ENCODE measurements around the gene GAD2.
"Not testable (repeated sequence)": the region's sequence is repeated elsewhere in the genome, so short reads cannot be mapped to it uniquely, and the experiment has no call there.

GAD2 gene

DNA sequence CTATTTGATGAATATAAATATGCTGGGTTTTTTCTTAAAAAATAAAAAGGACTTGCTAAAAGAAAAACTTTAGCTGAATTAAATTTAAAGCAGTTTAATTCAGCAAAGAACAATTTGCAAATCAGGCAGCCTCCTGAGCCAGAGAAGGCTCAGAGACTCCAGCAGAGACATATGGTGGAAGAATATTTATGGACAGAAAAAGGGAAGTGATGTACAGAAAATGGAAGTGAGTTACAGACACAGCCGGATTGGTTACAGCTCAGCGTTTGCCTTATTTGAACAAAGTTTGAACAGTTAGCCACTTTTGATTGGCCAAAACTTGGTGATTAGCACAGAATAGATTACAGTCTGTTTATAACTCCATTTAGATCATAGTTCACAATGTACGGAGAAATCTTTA is 110.3 kb downstream of the GAD2 start:
- no peak for DNase-seq

DNA sequence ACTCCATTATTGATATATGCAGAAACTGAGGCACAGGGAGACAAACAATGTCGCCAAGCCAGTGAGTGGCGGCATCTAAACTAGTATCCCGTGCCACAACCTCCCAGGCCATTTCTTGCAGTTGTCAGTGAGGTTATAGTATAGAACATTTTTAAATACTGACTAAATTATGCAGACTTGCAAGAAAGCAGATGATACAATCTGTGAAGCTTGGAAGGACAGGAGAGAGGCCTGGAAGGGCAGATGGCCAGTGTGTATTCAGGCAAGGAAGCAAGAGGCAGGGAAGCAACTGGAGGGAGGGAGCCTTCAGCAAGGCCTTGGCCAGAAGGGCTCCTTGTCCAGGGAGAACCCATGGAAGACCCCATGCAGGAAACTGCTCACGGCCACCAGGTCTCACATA is 111.2 kb downstream of the GAD2 start:
- no peak for DNase-seq

DNA sequence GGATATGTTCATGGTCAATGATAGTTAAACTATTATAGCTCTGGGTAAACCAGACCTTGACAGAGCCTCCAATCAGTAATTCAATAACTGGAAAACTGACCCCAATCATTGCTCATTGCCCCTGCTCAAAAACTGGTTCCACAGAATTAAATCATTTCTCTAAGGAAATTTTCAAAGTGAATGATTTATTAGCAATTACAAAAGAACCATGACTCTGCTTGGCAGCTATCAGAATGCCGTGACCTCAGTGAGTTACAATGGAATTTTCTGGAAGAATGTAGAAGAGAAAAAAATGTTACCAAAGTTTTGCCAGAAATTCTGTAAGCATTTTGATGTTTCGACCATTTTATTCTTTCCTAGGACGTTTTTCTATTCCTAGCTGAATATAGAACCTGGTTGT is 114.8 kb downstream of the GAD2 start:
- no peak for DNase-seq

DNA sequence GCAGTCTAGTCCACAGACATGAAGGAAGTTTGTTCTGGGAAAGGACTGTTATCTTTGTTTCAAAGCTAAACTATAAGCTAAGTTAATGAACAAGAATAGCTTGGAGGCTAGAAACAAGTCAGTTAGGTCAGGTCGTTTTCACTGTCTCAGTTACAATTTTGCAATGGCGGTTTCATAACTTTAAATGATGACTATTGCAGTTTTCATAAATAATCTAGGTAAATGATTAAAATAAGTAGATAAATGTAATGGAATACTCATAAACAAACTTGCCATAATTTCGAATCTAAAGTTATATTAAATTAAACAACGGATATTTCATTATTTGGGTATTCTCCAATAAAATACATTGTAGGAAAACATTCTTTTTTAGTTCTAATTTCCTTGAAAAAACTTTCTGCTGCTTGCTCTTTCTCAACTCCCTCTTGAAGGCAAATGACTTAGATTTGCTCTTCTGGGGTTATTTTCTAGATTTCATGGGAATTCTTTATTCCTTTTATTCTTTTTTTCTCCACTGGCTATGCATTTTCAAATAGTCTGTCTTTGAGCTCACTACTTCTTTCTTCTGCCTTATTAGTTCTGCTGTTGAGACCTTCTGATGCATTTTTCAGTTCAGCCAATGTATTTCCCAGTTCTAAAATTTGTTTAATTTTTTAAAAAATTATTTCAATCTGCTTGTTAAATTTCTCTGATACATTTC is 117.8 kb downstream of the GAD2 start:
- no peak for DNase-seq

DNA sequence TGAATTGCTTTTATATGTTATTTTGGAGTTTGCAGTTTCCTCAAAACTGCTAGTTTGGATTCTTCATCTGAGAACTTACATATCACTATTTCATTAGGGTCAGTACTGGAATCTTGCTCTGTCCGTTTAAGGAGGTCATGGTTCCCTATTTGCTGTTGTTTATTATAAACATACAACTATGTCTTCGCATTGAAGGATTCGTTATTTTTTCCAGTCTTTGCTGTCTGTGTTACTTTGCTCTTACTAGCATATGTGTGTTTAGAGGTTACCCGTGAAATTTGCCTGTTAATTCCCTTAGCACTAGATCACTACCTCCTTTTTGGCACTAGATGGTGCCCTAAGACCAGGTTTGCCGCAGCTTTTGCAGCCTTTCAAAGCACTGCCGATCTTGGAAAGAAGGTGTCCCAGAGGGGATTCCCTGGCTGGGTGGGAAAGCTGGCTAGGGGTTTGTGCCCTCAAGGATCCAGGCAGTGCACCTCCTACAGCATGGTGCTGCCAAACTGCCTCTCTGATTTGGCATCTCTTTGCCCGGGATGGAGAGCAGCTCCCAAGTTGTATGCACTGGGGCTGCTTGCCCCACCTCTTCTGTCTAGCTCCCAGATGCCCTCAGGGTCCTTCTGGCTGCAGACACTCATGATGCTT is 118.5 kb downstream of the GAD2 start:
- peak; percentile 22 for DNase-seq

DNA sequence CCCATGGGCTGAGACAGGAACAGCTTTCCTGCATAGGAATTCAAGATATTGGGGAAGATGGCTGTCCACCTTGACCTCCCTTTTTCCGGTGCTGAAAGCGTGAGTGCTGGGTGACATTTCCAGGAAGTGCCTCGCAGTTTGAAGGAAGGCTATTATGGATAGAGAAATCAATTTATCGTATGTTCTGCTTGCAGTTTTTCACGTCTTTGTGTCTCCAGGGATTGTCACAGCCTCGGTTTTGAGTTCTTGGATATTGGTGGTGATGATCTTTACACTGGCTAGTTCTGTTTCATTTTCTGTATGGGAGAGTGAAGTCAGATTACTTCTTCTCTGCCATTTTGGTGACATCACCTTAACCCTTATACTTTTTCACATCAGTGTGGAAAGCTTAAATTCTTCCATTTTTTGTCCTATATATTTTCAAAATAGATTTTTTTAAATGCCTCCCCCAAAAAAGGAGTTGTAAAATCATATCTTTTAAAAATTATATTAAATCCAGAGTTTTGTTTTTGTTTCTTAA is 119.1 kb downstream of the GAD2 start:
- no peak for DNase-seq

DNA sequence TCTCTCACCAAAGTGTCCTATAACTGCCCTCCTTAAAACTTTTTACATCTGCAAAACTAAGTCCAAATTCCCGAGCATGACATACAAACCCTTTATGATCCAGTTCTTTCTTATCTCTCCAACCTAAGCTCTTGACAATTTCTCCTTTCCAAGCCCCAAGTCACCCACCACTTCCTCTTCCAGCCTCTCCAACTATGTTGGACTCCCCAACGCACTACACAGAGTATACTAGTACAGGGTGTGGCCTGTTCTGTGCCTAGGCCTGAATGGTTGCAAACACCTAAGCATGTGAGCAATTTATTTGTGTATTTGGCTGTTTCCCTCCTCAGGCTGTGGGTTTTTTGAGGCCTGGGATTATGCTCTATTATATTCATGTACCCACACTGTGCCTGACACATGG is 120.4 kb downstream of the GAD2 start:
- no peak for DNase-seq

DNA sequence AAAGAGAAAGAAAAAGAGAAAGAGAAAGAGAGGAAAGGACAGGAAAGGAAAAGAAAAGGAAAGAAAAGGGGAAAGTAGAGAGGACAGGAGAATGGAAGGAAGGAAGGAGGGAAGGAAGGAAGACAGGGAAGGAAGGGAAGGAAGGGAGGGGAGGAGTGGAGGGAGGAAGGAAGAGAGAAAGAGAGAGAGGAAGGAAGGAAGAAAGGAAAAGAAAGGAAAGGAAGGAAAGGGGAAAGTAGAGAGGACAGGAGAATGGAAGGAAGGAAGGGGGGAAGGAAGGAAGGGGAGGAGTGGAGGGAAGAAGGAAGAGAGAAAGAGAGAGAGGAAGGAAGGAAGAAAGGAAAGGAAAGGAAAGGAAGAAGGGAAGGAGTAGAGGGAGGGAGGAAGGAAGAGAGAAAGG is 125.1 kb downstream of the GAD2 start:
- no peak for DNase-seq

DNA sequence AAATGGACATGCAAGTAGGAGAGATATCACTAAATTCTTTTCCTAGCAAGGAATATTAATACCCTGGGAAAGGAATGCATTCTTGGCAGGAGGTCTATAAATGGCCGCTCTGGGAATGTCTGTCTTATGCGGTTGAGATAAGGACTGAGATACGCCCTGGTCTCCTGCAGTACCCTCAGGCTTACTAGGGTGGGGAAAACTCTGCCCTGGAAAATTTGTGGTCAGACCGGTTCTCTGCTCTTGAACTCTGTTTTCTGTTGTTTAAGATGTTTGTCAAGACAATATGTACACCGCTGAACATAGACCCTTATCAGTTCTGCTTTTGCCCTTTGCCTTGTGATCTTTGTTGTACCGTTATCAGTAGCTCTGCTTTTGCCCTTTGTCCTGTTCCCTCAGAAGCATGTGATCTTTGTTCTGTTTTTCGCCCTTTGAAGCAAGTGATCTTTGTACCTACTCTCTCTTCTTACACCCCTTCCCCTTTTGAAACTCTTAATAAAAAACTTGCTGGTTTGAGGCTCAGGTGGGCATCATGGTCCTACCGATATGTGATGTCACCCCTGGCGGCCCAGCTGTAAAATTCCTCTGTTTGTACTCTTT is 132.3 kb downstream of the GAD2 start:
- not testable (repeated sequence) for DNase-seq
